ENCODE measurements around the gene AP3B2. TPM values are rescaled to one million over a fixed set of nuclear protein-coding genes. Genes with fewer than 3 reads are reported as not detected.

The AP3B2 gene
- polyA plus RNA-seq, 1 experiment, result 0.22 TPM

DNA sequence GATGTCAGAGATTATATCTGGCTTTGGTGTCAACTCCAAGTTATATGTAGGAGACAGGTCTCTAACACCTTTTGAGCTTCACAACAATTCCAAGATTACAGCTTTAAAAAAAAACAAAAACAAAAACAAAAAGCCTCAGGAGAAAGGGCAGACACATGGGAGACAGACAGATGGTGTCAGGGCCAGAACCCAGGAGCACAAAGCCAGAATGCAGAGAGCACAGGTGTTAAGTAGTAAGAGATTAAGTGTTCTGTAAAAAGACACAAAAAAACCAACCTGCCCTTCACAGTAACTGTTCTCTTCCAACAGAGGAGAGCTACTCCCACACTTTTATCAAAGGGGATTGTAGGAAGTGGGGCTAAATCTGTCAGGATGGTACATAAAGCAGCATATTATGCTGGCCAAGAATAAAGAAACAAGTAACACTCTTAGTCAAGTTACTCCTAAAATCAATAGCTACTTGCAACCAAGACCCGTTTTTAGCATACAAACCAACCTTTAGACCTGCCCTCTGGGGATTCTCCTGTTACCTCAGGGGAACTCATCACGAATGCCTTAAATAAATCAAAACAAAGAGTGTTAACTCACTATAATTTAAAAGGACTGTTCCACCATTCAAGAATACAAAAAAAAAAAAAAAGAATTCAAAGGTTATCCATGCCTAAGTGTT lies 68.4 kb downstream of the AP3B2 start:
- POLR2A ChIA-PET, result no interaction called here
- H3K9me3 ChIP-seq (ENCODE audit: control insufficient read depth, insufficient read depth, low read length), result peaks cover 2% of the 10 kb centered on the region; the same call in 1 of the 2 replicates
- DNase-seq (ENCODE audit: low read depth, low spot score), result no peak
- CTCF ChIA-PET, result no interaction called here
- no peak overlapping the region for H3K27ac ChIP-seq (ENCODE audit: low read depth, low read length)
- no peak overlapping the region for H3K4me3 ChIP-seq (ENCODE audit: low read depth, low read length)
- TF ChIP-seq, protein P1, sequence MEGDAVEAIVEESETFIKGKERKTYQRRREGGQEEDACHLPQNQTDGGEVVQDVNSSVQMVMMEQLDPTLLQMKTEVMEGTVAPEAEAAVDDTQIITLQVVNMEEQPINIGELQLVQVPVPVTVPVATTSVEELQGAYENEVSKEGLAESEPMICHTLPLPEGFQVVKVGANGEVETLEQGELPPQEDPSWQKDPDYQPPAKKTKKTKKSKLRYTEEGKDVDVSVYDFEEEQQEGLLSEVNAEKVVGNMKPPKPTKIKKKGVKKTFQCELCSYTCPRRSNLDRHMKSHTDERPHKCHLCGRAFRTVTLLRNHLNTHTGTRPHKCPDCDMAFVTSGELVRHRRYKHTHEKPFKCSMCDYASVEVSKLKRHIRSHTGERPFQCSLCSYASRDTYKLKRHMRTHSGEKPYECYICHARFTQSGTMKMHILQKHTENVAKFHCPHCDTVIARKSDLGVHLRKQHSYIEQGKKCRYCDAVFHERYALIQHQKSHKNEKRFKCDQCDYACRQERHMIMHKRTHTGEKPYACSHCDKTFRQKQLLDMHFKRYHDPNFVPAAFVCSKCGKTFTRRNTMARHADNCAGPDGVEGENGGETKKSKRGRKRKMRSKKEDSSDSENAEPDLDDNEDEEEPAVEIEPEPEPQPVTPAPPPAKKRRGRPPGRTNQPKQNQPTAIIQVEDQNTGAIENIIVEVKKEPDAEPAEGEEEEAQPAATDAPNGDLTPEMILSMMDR (IDR thresholded peaks at IDR 0.05; ENCODE audit: low read depth, low read length), result no peak
- peaks cover 34% of the 10 kb centered on the region for H3K27me3 ChIP-seq (ENCODE audit: control insufficient read depth, insufficient read depth, low read length)

DNA sequence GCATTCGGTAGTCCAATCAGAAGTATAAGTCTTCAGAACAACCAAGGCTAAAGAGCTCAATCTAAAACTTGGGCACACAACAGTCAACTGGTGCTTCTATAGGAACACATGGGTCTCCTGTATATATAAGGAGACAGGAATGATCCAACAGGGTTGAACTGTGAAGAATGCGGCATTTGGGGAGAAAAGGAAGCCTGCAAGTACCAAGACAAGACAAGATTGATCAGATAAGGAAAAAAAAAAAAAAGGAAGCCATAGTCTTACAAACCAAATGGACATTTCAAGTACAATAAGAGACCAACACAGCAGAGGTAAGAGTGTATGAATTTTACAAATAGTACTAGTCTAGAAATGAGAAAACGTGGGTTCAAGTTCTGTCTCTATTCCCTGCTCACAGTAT lies 69.0 kb downstream of the AP3B2 start:
- CTCF ChIA-PET, result no interaction called here
- peaks cover 31% of the 10 kb centered on the region for H3K27me3 ChIP-seq (ENCODE audit: control insufficient read depth, insufficient read depth, low read length)
- H3K27ac ChIP-seq (ENCODE audit: low read depth, low read length), result no peak overlapping the region
- H3K9me3 ChIP-seq (ENCODE audit: control insufficient read depth, insufficient read depth, low read length), result no peaks in the 10 kb centered on the region
- TF ChIP-seq, protein P1 (IDR thresholded peaks at IDR 0.05; ENCODE audit: low read depth, low read length), result no peak
- DNase-seq (ENCODE audit: low read depth, low spot score), result no peak
- H3K4me3 ChIP-seq (ENCODE audit: low read depth, low read length), result no peak overlapping the region
- POLR2A ChIA-PET, result no interaction called here

DNA sequence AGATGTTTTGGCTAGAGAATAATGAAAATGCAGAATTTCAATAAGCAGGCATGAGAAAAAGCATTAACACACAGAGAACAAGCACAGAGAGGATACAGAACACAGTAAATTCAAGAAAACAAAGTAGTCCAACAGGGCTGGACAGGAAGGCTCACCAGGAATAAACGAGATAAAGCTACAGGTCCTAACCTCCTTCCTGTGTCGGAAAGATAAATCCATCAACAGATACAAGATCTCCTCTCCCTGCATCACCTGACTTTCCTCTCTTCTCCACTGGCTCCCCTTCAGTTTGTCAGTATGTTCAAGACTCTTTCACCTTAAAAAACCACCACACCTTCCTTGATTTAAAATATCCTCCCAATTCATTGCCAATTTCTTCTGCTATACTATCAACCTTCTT lies 73.9 kb downstream of the AP3B2 start:
- TF ChIP-seq, protein P1 (IDR thresholded peaks at IDR 0.05; ENCODE audit: low read depth, low read length), result no peak
- Histone ChIP-seq H3K27me3 (ENCODE audit: control insufficient read depth, insufficient read depth, low read length) (peaks cover 18% of the 10 kb centered on the region), H3K9me3 (ENCODE audit: control insufficient read depth, insufficient read depth, low read length) (no peaks in the 10 kb centered on the region), H3K27ac (ENCODE audit: low read depth, low read length) (no peak overlapping the region), H3K4me3 (ENCODE audit: low read depth, low read length) (no peak overlapping the region)
- ChIA-PET POLR2A (no interaction called here), CTCF (no interaction called here)
- no peak for DNase-seq (ENCODE audit: low read depth, low spot score)

DNA sequence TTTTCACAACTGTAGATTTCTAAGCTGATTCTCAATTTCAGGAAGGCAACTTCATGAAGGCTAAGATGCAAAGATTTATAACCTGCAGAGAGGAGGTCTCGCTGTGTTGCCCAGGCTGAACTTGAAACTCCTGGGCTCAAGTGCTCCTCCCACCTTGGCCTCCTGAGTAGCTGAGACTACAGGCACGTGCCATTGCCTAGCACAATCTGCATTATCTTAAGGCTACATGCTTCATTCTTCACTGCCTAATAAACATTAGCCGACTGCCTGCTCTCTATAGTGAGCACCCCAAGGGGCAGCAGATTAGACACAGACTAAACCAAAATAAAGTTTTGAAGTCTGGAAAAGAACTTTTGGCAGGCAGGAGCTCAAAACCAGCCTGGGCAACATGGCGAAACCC lies 79.6 kb downstream of the AP3B2 start:
- no peak for DNase-seq (ENCODE audit: low read depth, low spot score)
- POLR2A ChIA-PET, result no interaction called here
- Histone ChIP-seq H3K4me3 (ENCODE audit: low read depth, low read length) (no peak overlapping the region), H3K27me3 (ENCODE audit: control insufficient read depth, insufficient read depth, low read length) (no peaks in the 10 kb centered on the region), H3K27ac (ENCODE audit: low read depth, low read length) (no peak overlapping the region), H3K9me3 (ENCODE audit: control insufficient read depth, insufficient read depth, low read length) (no peaks in the 10 kb centered on the region)
- TF ChIP-seq, protein P1 (IDR thresholded peaks at IDR 0.05; ENCODE audit: low read depth, low read length), result no peak
- CTCF ChIA-PET, result no interaction called here

DNA sequence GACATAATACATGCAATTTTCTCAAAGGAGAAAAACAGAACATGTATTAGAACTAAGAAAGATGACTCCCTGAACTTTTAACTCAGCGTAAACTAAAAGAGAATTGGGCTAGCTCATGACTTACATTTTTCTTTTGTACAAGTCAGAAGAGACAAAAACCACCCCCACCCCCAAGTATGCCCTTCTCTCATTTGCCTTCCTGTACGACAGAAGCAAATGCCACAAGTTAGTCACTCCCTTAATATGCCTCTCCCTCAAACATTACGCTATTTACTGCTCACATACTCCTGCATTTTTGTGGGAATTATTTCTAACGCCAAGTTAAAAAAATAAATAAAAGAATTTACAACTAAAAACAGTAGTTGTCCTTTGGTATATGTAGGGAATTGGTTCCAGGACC lies 84.5 kb downstream of the AP3B2 start:
- CTCF ChIA-PET, result no interaction called here
- Histone ChIP-seq H3K27me3 (ENCODE audit: control insufficient read depth, insufficient read depth, low read length) (no peaks in the 10 kb centered on the region), H3K4me3 (ENCODE audit: low read depth, low read length) (no peak overlapping the region), H3K27ac (ENCODE audit: low read depth, low read length) (no peak overlapping the region), H3K9me3 (ENCODE audit: control insufficient read depth, insufficient read depth, low read length) (no peaks in the 10 kb centered on the region)
- POLR2A ChIA-PET, result no interaction called here
- TF ChIP-seq, protein P1 (IDR thresholded peaks at IDR 0.05; ENCODE audit: low read depth, low read length), result no peak
- no peak for DNase-seq (ENCODE audit: low read depth, low spot score)
